ENCODE measurements around the gene LPAR5.
"Not testable (repeated sequence)": the region's sequence is repeated elsewhere in the genome, so short reads cannot be mapped to it uniquely, and the experiment has no call there.

The LPAR5 gene

GRCh38 chr12:6605421-6606330 lies 30.1 kb downstream of the LPAR5 start:
- no peak for DNase-seq

GRCh38 chr12:6604259-6605029 lies 31.3 kb downstream of the LPAR5 start:
- DNase-seq: no peak

- no peak for DNase-seq
These were observed 32.6 kb downstream of the LPAR5 start for GRCh38 chr12:6603095-6603567.

GRCh38 chr12:6602526-6602925 lies 33.2 kb downstream of the LPAR5 start:
- DNase-seq: no peak

GRCh38 chr12:6595673-6596072 lies 40.1 kb downstream of the LPAR5 start:
- not testable (repeated sequence) for DNase-seq

GRCh38 chr12:6592087-6592486 lies 43.7 kb downstream of the LPAR5 start:
- DNase-seq: no peak

- not testable (repeated sequence) for DNase-seq
These were observed 49.2 kb downstream of the LPAR5 start for GRCh38 chr12:6586569-6586968.

GRCh38 chr12:6584293-6584692 lies 51.5 kb downstream of the LPAR5 start:
- no peak for DNase-seq

GRCh38 chr12:6582959-6583358 lies 52.8 kb downstream of the LPAR5 start:
- DNase-seq: no peak

- no peak for DNase-seq
These were observed 53.6 kb downstream of the LPAR5 start for GRCh38 chr12:6582196-6582595.

GRCh38 chr12:6575648-6576047 lies 60.1 kb downstream of the LPAR5 start:
- no peak for DNase-seq

- no peak for DNase-seq
These were observed 61.0 kb downstream of the LPAR5 start for GRCh38 chr12:6574576-6575295.

GRCh38 chr12:6573001-6573400 lies 62.8 kb downstream of the LPAR5 start:
- DNase-seq: peak; percentile 43

GRCh38 chr12:6570264-6570887 lies 65.4 kb downstream of the LPAR5 start:
- DNase-seq: no peak

GRCh38 chr12:6569786-6570185 lies 66.0 kb downstream of the LPAR5 start:
- no peak for DNase-seq

GRCh38 chr12:6569312-6569711 lies 66.4 kb downstream of the LPAR5 start:
- DNase-seq: no peak

All from DMS79 (cell line).